HepG2 (cell line): ENCODE data around the gene ADGRG6. TPM values are rescaled to one million over a fixed set of nuclear protein-coding genes. Genes with fewer than 3 reads are reported as not detected.

Experiments
- ATF7 ChIP-seq, 2 experiments: fragments of 450-650 bp in 1 of 2; sonication (generic) in 1 of 2; formaldehyde crosslinking in 1 of 2; IDR thresholded peaks; 2 replicates each; pipeline versions ENCODE4 v1.4.0 to v1.6.1; 2016 to 2020; ENCODE audit warnings: antibody characterized with exemption in 1 of 2, mild to moderate bottlenecking in 1 of 2, missing genetic modification reagents in 1 of 2
- BCL6 ChIP-seq: IDR thresholded peaks from 2 replicates; pipeline ENCODE4 v1.6.1; 2016; ENCODE audit warnings: missing genetic modification reagents, missing compliant biosample characterization
- CBX2 ChIP-seq, 2 experiments: fragments of 200-600 bp in 1 of 2; sonication (generic); formaldehyde crosslinking in 1 of 2; IDR thresholded peaks; 2 replicates each; pipeline versions ENCODE4 v1.7.0 to v1.8.1; 2018 to 2022; ENCODE audit warnings: low read depth in 2 of 2, low read length in 1 of 2, mild to moderate bottlenecking in 1 of 2, missing genetic modification reagents in 1 of 2
- CEBPB ChIP-seq: IDR thresholded peaks from 2 replicates; pipeline ENCODE4 v1.6.1; 2011; ENCODE audit warnings: low read depth, low read length, improper control_type of control experiment, borderline replicate concordance
- IKZF1 ChIP-seq: fragments of 450-650 bp; IDR thresholded peaks from 2 replicates; pipeline ENCODE4 v1.7.1; 2016
- ISL2 ChIP-seq: sonication (generic); formaldehyde crosslinking; IDR thresholded peaks from 2 replicates; pipeline ENCODE4 v1.5.0; 2020; ENCODE audit warnings: missing genetic modification reagents
- KAT7 ChIP-seq: IDR thresholded peaks from 2 replicates; pipeline ENCODE4 v1.6.1; 2018; ENCODE audit warnings: borderline replicate concordance, missing compliant biosample characterization
- MIER3 ChIP-seq: IDR thresholded peaks from 2 replicates; pipeline ENCODE4 v1.6.1; 2016; ENCODE audit warnings: missing compliant biosample characterization, borderline replicate concordance
- MYC ChIP-seq: sonication (generic); formaldehyde crosslinking; IDR thresholded peaks from 2 replicates; pipeline ENCODE4 v1.9.0; 2021; ENCODE audit warnings: missing genetic modification reagents, borderline replicate concordance
- NCOR1 ChIP-seq: fragments of 200-600 bp; sonication (generic); IDR thresholded peaks from 2 replicates; pipeline ENCODE4 v1.7.0; 2017; ENCODE audit warnings: antibody characterized with exemption, low read length, borderline replicate concordance
- NFKBIZ ChIP-seq: IDR thresholded peaks from 2 replicates; pipeline ENCODE4 v1.6.1; 2018; ENCODE audit warnings: missing genetic modification reagents, missing compliant biosample characterization
- PAF1 ChIP-seq: IDR thresholded peaks from 2 replicates; pipeline ENCODE4 v1.6.1; 2016; ENCODE audit warnings: missing genetic modification reagents, missing compliant biosample characterization
- PITX1 ChIP-seq: sonication (generic); formaldehyde crosslinking; IDR thresholded peaks from 2 replicates; pipeline ENCODE4 v1.5.1; 2020; ENCODE audit warnings: mild to moderate bottlenecking, missing genetic modification reagents
- RCOR2 ChIP-seq: IDR thresholded peaks from 2 replicates; pipeline ENCODE4 v1.6.1; 2016; ENCODE audit warnings: missing biosample characterization, missing genetic modification reagents
- SCMH1 ChIP-seq: sonication (generic); formaldehyde crosslinking; IDR thresholded peaks from 2 replicates; pipeline ENCODE4 v1.9.0; 2021; ENCODE audit warnings: missing genetic modification reagents, mild to moderate bottlenecking, borderline replicate concordance
- SOX5 ChIP-seq: IDR thresholded peaks from 2 replicates; pipeline ENCODE4 v1.6.1; 2016; ENCODE audit warnings: borderline replicate concordance
- TBL1XR1 ChIP-seq: fragments of 150-350 bp; IDR thresholded peaks from 2 replicates; pipeline ENCODE4 v1.6.1; 2014; ENCODE audit warnings: borderline replicate concordance, low read length; ENCODE audit not compliant: partially characterized antibody
- TBX3 ChIP-seq: fragments of 450-650 bp; IDR thresholded peaks from 2 replicates; pipeline ENCODE4 v1.6.1; 2017; ENCODE audit warnings: antibody characterized with exemption, mild to moderate bottlenecking, inconsistent platforms, borderline replicate concordance
- TP53 ChIP-seq: sonication (generic); formaldehyde crosslinking; conservative IDR thresholded peaks from 2 replicates; pipeline ENCODE4 v1.4.0; 2020; ENCODE audit warnings: missing genetic modification reagents
- ZFP91 ChIP-seq: sonication (generic); formaldehyde crosslinking; IDR thresholded peaks from 2 replicates; pipeline ENCODE4 v1.9.0; 2022; ENCODE audit warnings: missing genetic modification reagents, mild to moderate bottlenecking, borderline replicate concordance
- ZNF275 ChIP-seq: sonication (generic); formaldehyde crosslinking; IDR thresholded peaks from 2 replicates; pipeline ENCODE4 v1.8.0; 2022; ENCODE audit warnings: missing genetic modification reagents, mild to moderate bottlenecking, inconsistent platforms, borderline replicate concordance
- ZNF350 ChIP-seq: sonication (generic); formaldehyde crosslinking; IDR thresholded peaks from 2 replicates; pipeline ENCODE4 v1.4.0; 2020; ENCODE audit warnings: mild to moderate bottlenecking, low read depth, missing genetic modification reagents, borderline replicate concordance
- ZNF543 ChIP-seq: sonication (generic); formaldehyde crosslinking; IDR thresholded peaks from 2 replicates; pipeline ENCODE4 v1.4.0; 2020; ENCODE audit warnings: mild to moderate bottlenecking, missing genetic modification reagents
- ZNF547 ChIP-seq: sonication (generic); formaldehyde crosslinking; IDR thresholded peaks from 2 replicates; pipeline ENCODE4 v1.5.1; 2020; ENCODE audit warnings: mild to moderate bottlenecking, missing genetic modification reagents
- ZNF674 ChIP-seq: sonication (generic); formaldehyde crosslinking; IDR thresholded peaks from 2 replicates; pipeline ENCODE4 v1.5.0; 2020; ENCODE audit warnings: low read depth, mild to moderate bottlenecking, missing genetic modification reagents
- ZNF704 ChIP-seq: sonication (generic); formaldehyde crosslinking; IDR thresholded peaks from 2 replicates; pipeline ENCODE4 v1.8.1; 2023; ENCODE audit warnings: mild to moderate bottlenecking, inconsistent platforms, moderate library complexity, missing genetic modification reagents, borderline replicate concordance
- ZNF777 ChIP-seq: sonication (generic); formaldehyde crosslinking; IDR thresholded peaks from 2 replicates; pipeline ENCODE4 v1.4.0; 2020; ENCODE audit warnings: missing genetic modification reagents
- ZNF839 ChIP-seq: sonication (generic); formaldehyde crosslinking; IDR thresholded peaks from 2 replicates; pipeline ENCODE4 v1.4.0; 2020; ENCODE audit warnings: missing genetic modification reagents, mild to moderate bottlenecking, borderline replicate concordance
- polyA plus RNA-seq, 8 experiments: library from polyadenylated mRNA; depleted of rRNA in 3 of 8; stranded (reverse) in 7 of 8; unstranded in 1 of 8; fragments of >200 nt; fragmentation: Illumina TruSeq in 4 of 8; extraction: Trizol in 4 of 8; gene quantifications; 2 replicates each; pipeline versions ENCODE4 v1.2.1 to v1.2.3, GENCODE V29; 2011 to 2016; ENCODE audit warnings: low read depth in 4 of 8, missing spikeins in 1 of 8, mixed read lengths in 1 of 8; ENCODE audit not compliant: insufficient read depth in 1 of 8
- total RNA-seq, 5 experiments: library from RNA; depleted of rRNA; stranded (reverse); fragments of >200 nt; fragmentation: Illumina TruSeq; extraction: Trizol; gene quantifications; 2 replicates each; pipeline ENCODE4 v1.2.3, GENCODE V29; 2016; ENCODE audit warnings: low read depth in 1 of 5

Gene ADGRG6
- total and polyA plus RNA-seq, 2 of the 13 experiments (the other 11 are each of a cell fraction or from before 2014, with no cell fraction given): 129 to 249 TPM

- TF ChIP-seq ATF7 (IDR thresholded peaks at IDR 0.05) (no peak), ATF7 (CRISPR knock-in tag; IDR thresholded peaks at IDR 0.05) (no peak), TBX3 (0 out of 2 replicates have a peak, but pooled peaks have one; percentile 24), CBX2 (IDR thresholded peaks at IDR 0.05; ENCODE audit: low read depth, low read length) (no peak), CBX2 (CRISPR knock-in tag; IDR thresholded peaks at IDR 0.05; ENCODE audit: low read depth) (no peak), CEBPB (no peak), ZNF547 (CRISPR knock-in tag) (no peak), ZFP91 (CRISPR knock-in tag) (0 out of 2 replicates have a peak, but pooled peaks have one; percentile 28), ZNF275 (CRISPR knock-in tag) (no peak), KAT7 (CRISPR knock-in tag) (peak; percentile 54), TBL1XR1 (no peak), ZNF777 (CRISPR knock-in tag) (no peak), TP53 (CRISPR knock-in tag) (no peak), ZNF674 (CRISPR knock-in tag) (no peak), RCOR2 (CRISPR knock-in tag) (no peak; the same call in none of the 2 replicates), NFKBIZ (CRISPR knock-in tag) (no peak; the same call in 1 of the 2 replicates), BCL6 (CRISPR knock-in tag) (peak; percentile 85), SOX5 (CRISPR knock-in tag) (peak; percentile 70), NCOR1 (peak; percentile 25; the same call in 1 of the 2 replicates), ZNF350 (CRISPR knock-in tag) (0 out of 2 replicates have a peak, but pooled peaks have one; percentile 44), ZNF839 (CRISPR knock-in tag) (no peak), IKZF1 (no peak), ZNF704 (CRISPR knock-in tag) (no peak), SCMH1 (CRISPR knock-in tag) (no peak), ISL2 (CRISPR knock-in tag) (peak; percentile 92), MYC (CRISPR knock-in tag) (no peak), ZNF543 (CRISPR knock-in tag) (peak; percentile 25; the same call in 1 of the 2 replicates), PAF1 (CRISPR knock-in tag) (no peak), MIER3 (no peak; the same call in 1 of the 2 replicates), PITX1 (CRISPR knock-in tag) (peak; percentile 88)
Observed at GRCh38 chr6:142296975-142297604, 4.7 kb upstream of the ADGRG6 start (continued).
